Fibroblast of lung (primary cell): ENCODE data around the gene PLEKHA8. TPM values are rescaled to one million over a fixed set of nuclear protein-coding genes. Genes with fewer than 3 reads are reported as not detected.

Experiments
- DNase-seq, 2 donors: peaks; one replicate each; pipeline versions ENCODE4 v3.0.0 to v3.0.0-alpha.2; 2010; ENCODE audit warnings: low read depth in 2 of 2
- H2AFZ ChIP-seq: 2 replicates; pipeline ENCODE4 v1.5.1; 2012; ENCODE audit warnings: low read length, control low read depth, inconsistent platforms
- H3K27ac ChIP-seq: 2 replicates; pipeline ENCODE4 v1.5.1; 2011; ENCODE audit warnings: low read length, control low read depth; ENCODE audit not compliant: insufficient read depth
- H3K27me3 ChIP-seq: 2 replicates; pipeline ENCODE4 v1.5.1; 2011; ENCODE audit warnings: mild to moderate bottlenecking, low read length; ENCODE audit not compliant: control insufficient read depth, insufficient read depth
- H3K36me3 ChIP-seq: 2 replicates; pipeline ENCODE4 v1.5.1; 2011; ENCODE audit warnings: low read length; ENCODE audit not compliant: control insufficient read depth, insufficient read depth
- H3K4me1 ChIP-seq: 2 replicates; pipeline ENCODE4 v1.5.1; 2011; ENCODE audit warnings: low read length; ENCODE audit not compliant: control insufficient read depth, insufficient read depth; ENCODE audit errors: extremely low read depth
- H3K4me2 ChIP-seq: 2 replicates; pipeline ENCODE4 v1.5.1; 2011; ENCODE audit warnings: low read length, control low read depth; ENCODE audit not compliant: insufficient read depth; ENCODE audit errors: extremely low read depth
- H3K4me3 ChIP-seq, 4 experiments: fragments of 200-600 bp in 1 of 4; sonication (generic) in 1 of 4; replicated peaks in 1 of 4; 2 replicates each; pipeline ENCODE4 v1.5.1; 2011 to 2016; ENCODE audit warnings: low read length in 4 of 4, low read depth in 3 of 4, mild to moderate bottlenecking in 3 of 4, control low read depth in 2 of 4, inconsistent platforms in 1 of 4, mixed read lengths in 1 of 4; ENCODE audit not compliant: insufficient read depth in 1 of 4; ENCODE audit errors: control extremely low read depth in 1 of 4
- H3K79me2 ChIP-seq: 2 replicates; pipeline ENCODE4 v1.5.1; 2012; ENCODE audit warnings: mild to moderate bottlenecking, low read length, inconsistent platforms; ENCODE audit not compliant: control insufficient read depth, insufficient read depth
- H3K9ac ChIP-seq: 2 replicates; pipeline ENCODE4 v1.5.1; 2011; ENCODE audit warnings: mild to moderate bottlenecking, low read length, control low read depth; ENCODE audit not compliant: insufficient read depth
- H3K9me3 ChIP-seq: 2 replicates; pipeline ENCODE4 v1.5.1; 2012; ENCODE audit warnings: low read depth, low read length; ENCODE audit not compliant: control insufficient read depth, insufficient read depth
- H4K20me1 ChIP-seq: 2 replicates; pipeline ENCODE4 v1.5.1; 2011; ENCODE audit warnings: low read length; ENCODE audit not compliant: control insufficient read depth, insufficient read depth; ENCODE audit errors: extremely low read depth
- EZH2 ChIP-seq: IDR thresholded peaks from 2 replicates; pipeline ENCODE4 v1.5.1; 2012; ENCODE audit warnings: low read length, control low read depth, mild to moderate bottlenecking; ENCODE audit errors: missing control alignments
- polyA plus RNA-seq, 2 donors: library from polyadenylated mRNA; depleted of rRNA in 1 of 2; stranded (reverse) in 1 of 2; unstranded in 1 of 2; fragments of >200 nt; gene quantifications; 2 replicates each; pipeline ENCODE4 v1.2.1, GENCODE V29; 2011 to 2012; ENCODE audit warnings: missing spikeins in 1 of 2
- total RNA-seq: library from RNA; depleted of rRNA; stranded (reverse); fragments of >200 nt; gene quantifications from 2 replicates; pipeline ENCODE4 v1.2.1, GENCODE V29; 2014
- TF ChIP-seq, protein P1 (sequence below), 2 donors: IDR thresholded peaks in 1 of 2; conservative IDR thresholded peaks in 1 of 2; 1 replicate in 1 of 2; 2 replicates in 1 of 2; pipeline ENCODE4 v1.5.1; 2011 to 2012; ENCODE audit warnings: low read length in 2 of 2, control low read depth in 1 of 2, inconsistent platforms in 1 of 2, low read depth in 1 of 2, mild to moderate bottlenecking in 1 of 2

The PLEKHA8 gene
- total and polyA plus RNA-seq, 2 donors (not counting 1 experiment from before 2014, with no cell fraction given) = 9.5 to 15.5 TPM

DNA sequence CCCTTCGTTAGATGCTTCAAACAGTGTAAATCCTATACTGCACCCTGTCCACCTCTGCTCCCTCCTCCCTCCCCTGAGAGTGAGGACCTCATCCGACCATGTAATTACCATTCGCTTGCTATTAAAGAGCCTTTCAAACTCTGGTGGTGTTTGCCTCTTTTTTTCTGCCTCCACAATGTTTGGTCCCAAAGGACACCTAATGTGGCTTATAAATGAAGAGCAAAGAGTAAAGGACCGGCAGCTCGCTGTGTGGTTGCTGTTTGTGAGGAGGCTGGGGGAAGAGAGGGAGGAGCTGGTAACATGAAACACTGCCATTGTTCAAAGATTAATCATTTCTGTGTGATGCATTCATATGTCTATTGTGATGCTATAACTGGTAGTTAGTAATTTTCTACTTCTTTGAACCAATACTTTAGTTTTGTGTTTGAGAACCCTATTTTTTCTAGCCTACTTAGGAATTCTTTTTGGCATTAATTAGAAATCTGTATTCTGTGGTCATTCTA lies 134.5 kb downstream of the PLEKHA8 start:
- H3K4me1 ChIP-seq = no peaks in the 10 kb centered on the region
- H3K27ac ChIP-seq = no peak overlapping the region

DNA sequence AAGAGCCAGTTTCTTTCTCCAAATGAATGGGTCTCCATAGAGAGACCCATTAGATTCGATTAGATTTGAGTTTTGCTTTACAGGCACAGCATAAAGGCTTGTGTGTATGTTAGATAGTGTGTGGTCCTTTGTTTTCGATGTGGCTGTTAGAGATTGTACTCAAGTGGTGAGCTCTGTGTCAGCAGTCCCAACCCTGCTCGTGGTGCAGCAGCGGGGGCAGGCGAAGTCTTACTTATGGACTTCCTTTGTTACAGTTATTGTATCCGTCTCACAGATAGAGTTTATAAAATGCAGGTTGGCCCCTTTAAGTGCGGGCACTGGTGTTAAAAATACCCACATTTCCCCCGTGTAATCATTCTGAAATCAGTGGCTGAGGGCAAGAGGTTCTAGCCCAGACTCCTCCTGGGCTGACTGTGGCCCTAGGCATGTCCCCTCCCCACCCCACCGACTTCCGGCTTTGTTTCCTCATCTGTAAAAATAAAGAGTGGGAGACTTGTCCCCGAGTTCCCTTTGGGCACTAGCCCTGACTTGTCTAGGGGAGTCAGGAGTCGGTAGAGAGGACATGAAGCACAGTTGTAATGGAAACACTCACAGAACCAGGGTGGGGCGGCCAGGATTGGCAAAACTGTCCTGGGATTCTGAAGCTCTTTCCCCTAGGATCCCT lies 135.2 kb downstream of the PLEKHA8 start:
- TF ChIP-seq EZH2 = no peak
- TF ChIP-seq, protein P1, sequence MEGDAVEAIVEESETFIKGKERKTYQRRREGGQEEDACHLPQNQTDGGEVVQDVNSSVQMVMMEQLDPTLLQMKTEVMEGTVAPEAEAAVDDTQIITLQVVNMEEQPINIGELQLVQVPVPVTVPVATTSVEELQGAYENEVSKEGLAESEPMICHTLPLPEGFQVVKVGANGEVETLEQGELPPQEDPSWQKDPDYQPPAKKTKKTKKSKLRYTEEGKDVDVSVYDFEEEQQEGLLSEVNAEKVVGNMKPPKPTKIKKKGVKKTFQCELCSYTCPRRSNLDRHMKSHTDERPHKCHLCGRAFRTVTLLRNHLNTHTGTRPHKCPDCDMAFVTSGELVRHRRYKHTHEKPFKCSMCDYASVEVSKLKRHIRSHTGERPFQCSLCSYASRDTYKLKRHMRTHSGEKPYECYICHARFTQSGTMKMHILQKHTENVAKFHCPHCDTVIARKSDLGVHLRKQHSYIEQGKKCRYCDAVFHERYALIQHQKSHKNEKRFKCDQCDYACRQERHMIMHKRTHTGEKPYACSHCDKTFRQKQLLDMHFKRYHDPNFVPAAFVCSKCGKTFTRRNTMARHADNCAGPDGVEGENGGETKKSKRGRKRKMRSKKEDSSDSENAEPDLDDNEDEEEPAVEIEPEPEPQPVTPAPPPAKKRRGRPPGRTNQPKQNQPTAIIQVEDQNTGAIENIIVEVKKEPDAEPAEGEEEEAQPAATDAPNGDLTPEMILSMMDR (conservative IDR thresholded peaks at IDR 0.05 in 1 of 2, IDR thresholded peaks at IDR 0.05 in 1 of 2; ENCODE audit: low read depth in 1 of 2, low read length in 2 of 2) = no peak
- Histone ChIP-seq H2AFZ (no peak overlapping the region), H3K4me3 (no peak overlapping the region), H3K4me2 (no peak overlapping the region), H3K27me3 (no peaks in the 10 kb centered on the region), H3K9ac (no peak overlapping the region), H3K9me3 (no peaks in the 10 kb centered on the region), H3K79me2 (no peaks in the 10 kb centered on the region), H3K4me1 (no peaks in the 10 kb centered on the region), H3K36me3 (peaks cover 1% of the 10 kb centered on the region), H4K20me1 (no peaks in the 10 kb centered on the region), H3K27ac (no peak overlapping the region)
- peak in 1 of 2 donors; percentile 33 for DNase-seq

More for the DNA sequence above, 134.5 kb downstream of the PLEKHA8 start:
- no peaks in the 10 kb centered on the region for H3K79me2 ChIP-seq
- peaks cover 1% of the 10 kb centered on the region for H3K36me3 ChIP-seq
- no peaks in the 10 kb centered on the region for H3K9me3 ChIP-seq
- DNase-seq = peak; percentile 40 to 77
- H4K20me1 ChIP-seq = no peaks in the 10 kb centered on the region
- H3K27me3 ChIP-seq = no peaks in the 10 kb centered on the region
- no peak overlapping the region for H3K9ac ChIP-seq
- H2AFZ ChIP-seq = no peak overlapping the region
- no peak overlapping the region for H3K4me2 ChIP-seq
- H3K4me3 ChIP-seq = no peak overlapping the region
- TF ChIP-seq EZH2 = no peak
- TF ChIP-seq, protein P1 (conservative IDR thresholded peaks at IDR 0.05 in 1 of 2, IDR thresholded peaks at IDR 0.05 in 1 of 2; ENCODE audit: low read depth in 1 of 2, low read length in 2 of 2) = no peak

DNA sequence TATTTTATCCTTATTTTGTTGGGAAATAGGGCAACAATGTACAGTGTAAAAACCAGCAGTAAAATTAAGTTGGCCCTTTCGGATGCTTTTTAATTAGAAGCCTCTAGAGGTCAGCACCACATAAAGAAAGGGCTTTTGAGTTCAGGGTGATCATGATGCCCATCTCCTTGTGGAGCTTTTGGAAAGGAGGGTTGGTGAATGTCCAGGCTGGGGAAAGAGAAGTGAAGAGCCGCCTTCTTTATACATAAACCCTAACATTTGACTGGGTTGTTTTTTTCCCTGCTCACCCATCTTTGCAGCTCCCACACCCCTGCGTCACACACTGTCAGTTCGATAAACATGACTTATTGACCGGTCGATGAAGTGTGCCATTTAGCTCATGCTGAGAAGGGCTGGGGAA lies 136.4 kb downstream of the PLEKHA8 start:
- peaks cover 1% of the 10 kb centered on the region for H3K36me3 ChIP-seq
- no peak overlapping the region for H2AFZ ChIP-seq
- H3K27me3 ChIP-seq = no peaks in the 10 kb centered on the region
- no peak overlapping the region for H3K9ac ChIP-seq
- H4K20me1 ChIP-seq = no peaks in the 10 kb centered on the region
- no peaks in the 10 kb centered on the region for H3K9me3 ChIP-seq
- no peaks in the 10 kb centered on the region for H3K79me2 ChIP-seq
- peak; percentile 53 to 77 for DNase-seq
- H3K27ac ChIP-seq = no peak overlapping the region
- no peak overlapping the region for H3K4me3 ChIP-seq
- no peak for TF ChIP-seq EZH2
- TF ChIP-seq, protein P1 (conservative IDR thresholded peaks at IDR 0.05 in 1 of 2, IDR thresholded peaks at IDR 0.05 in 1 of 2; ENCODE audit: low read depth in 1 of 2, low read length in 2 of 2) = peak; percentile 62 to 63
- H3K4me1 ChIP-seq = peaks cover 2% of the 10 kb centered on the region
- H3K4me2 ChIP-seq = no peak overlapping the region
